Liver (tissue), 9 donors: ENCODE measurements around the gene WIF1. TPM values are rescaled to one million over a fixed set of nuclear protein-coding genes. Genes with fewer than 3 reads are reported as not detected.

Experiments
- DNase-seq: peaks from one replicate; pipeline ENCODE4 v3.0.0-alpha.2; 2017; ENCODE audit warnings: low spot score
- H3K27ac ChIP-seq, 2 donors: one replicate each; pipeline ENCODE4 v1.7.0; 2013; ENCODE audit warnings: inconsistent platforms in 2 of 2, low read length in 2 of 2, control low read depth in 1 of 2, low read depth in 1 of 2, mild to moderate bottlenecking in 1 of 2
- H3K27me3 ChIP-seq, 4 donors: one replicate each; pipeline versions ENCODE4 v1.6.1 to v1.7.0; 2013; ENCODE audit warnings: low read length in 3 of 4, inconsistent platforms in 1 of 4, mild to moderate bottlenecking in 1 of 4, moderate library complexity in 1 of 4; ENCODE audit not compliant: control insufficient read depth in 4 of 4, insufficient read depth in 4 of 4
- H3K36me3 ChIP-seq, 4 donors: one replicate each; pipeline versions ENCODE4 v1.6.1 to v1.7.0; 2013; ENCODE audit warnings: low read length in 3 of 4, mild to moderate bottlenecking in 3 of 4, low read depth in 1 of 4, moderate library complexity in 1 of 4; ENCODE audit not compliant: control insufficient read depth in 4 of 4, insufficient read depth in 3 of 4
- H3K4me1 ChIP-seq, 4 donors: one replicate each; pipeline versions ENCODE4 v1.6.1 to v1.7.0; 2013; ENCODE audit warnings: low read length in 3 of 4, mild to moderate bottlenecking in 3 of 4, moderate library complexity in 1 of 4; ENCODE audit not compliant: control insufficient read depth in 4 of 4, insufficient read depth in 4 of 4
- H3K4me3 ChIP-seq, 3 donors: one replicate each; pipeline versions ENCODE4 v1.6.1 to v1.7.0; 2013; ENCODE audit warnings: low read length in 3 of 3, control low read depth in 1 of 3, low read depth in 1 of 3, mild to moderate bottlenecking in 1 of 3
- H3K9ac ChIP-seq, 2 donors: one replicate each; pipeline ENCODE4 v1.7.0; 2013; ENCODE audit warnings: low read length in 2 of 2, mild to moderate bottlenecking in 2 of 2, moderate library complexity in 2 of 2, control low read depth in 1 of 2, low read depth in 1 of 2
- H3K9me3 ChIP-seq, 4 donors: one replicate each; pipeline versions ENCODE4 v1.6.1 to v1.7.0; 2013; ENCODE audit warnings: low read length in 3 of 4; ENCODE audit not compliant: control insufficient read depth in 4 of 4
- EGR1 ChIP-seq, 2 donors: IDR thresholded peaks; 2 replicates each; pipeline ENCODE4 v1.6.1; 2016 to 2018; ENCODE audit warnings: antibody characterized with exemption in 2 of 2, low read depth in 2 of 2
- FOXA1 ChIP-seq: IDR thresholded peaks from 2 replicates; pipeline ENCODE4 v1.6.1; 2016; ENCODE audit warnings: antibody characterized with exemption
- GABPA ChIP-seq, 2 donors: IDR thresholded peaks in 1 of 2; conservative IDR thresholded peaks in 1 of 2; 2 replicates each; pipeline ENCODE4 v1.6.1; 2016; ENCODE audit warnings: antibody characterized with exemption in 2 of 2, mild to moderate bottlenecking in 1 of 2, moderate library complexity in 1 of 2
- HNF4A ChIP-seq, 2 donors: conservative IDR thresholded peaks; 2 replicates each; pipeline ENCODE4 v1.6.1; 2016; ENCODE audit warnings: antibody characterized with exemption in 2 of 2, mild to moderate bottlenecking in 2 of 2
- HNF4G ChIP-seq: IDR thresholded peaks from 2 replicates; pipeline ENCODE4 v1.6.1; 2016; ENCODE audit warnings: antibody characterized with exemption
- JUND ChIP-seq, 2 donors: IDR thresholded peaks; 2 replicates each; pipeline ENCODE4 v1.6.1; 2016; ENCODE audit warnings: antibody characterized with exemption in 2 of 2
- NR2F2 ChIP-seq: IDR thresholded peaks from 2 replicates; pipeline ENCODE4 v1.6.1; 2016; ENCODE audit warnings: antibody characterized with exemption
- RAD21 ChIP-seq, 2 donors: IDR thresholded peaks; 2 replicates each; pipeline ENCODE4 v1.6.1; 2016; ENCODE audit warnings: antibody characterized with exemption in 2 of 2, mild to moderate bottlenecking in 2 of 2
- SP1 ChIP-seq: IDR thresholded peaks from 2 replicates; pipeline ENCODE4 v1.6.1; 2018; ENCODE audit warnings: antibody characterized with exemption, mild to moderate bottlenecking
- TAF1 ChIP-seq: conservative IDR thresholded peaks from 2 replicates; pipeline ENCODE4 v1.6.1; 2016; ENCODE audit warnings: antibody characterized with exemption, mild to moderate bottlenecking
- YY1 ChIP-seq: IDR thresholded peaks from 2 replicates; pipeline ENCODE4 v1.6.1; 2016; ENCODE audit warnings: antibody characterized with exemption, mild to moderate bottlenecking
- WGBS: extraction: QIAGEN DNeasy Blood & Tissue Kit; methylation state at CpG from one replicate; pipeline ENCODE4 v1.1.7; 2013; 5-methylcytosine and 5-hydroxymethylcytosine counted together
- polyA plus RNA-seq, 2 donors: library from polyadenylated mRNA; stranded (reverse) in 1 of 2; unstranded in 1 of 2; fragments of 200-250 nt in 1 of 2; fragments of >200 nt in 1 of 2; fragmentation: Nextera tagmentation in 1 of 2; extraction: Ambion mirVana in 1 of 2; gene quantifications; one replicate each; pipeline versions ENCODE4 v1.2.1 to v1.2.3, GENCODE V29; 2013 to 2015
- total RNA-seq, 2 donors: library from RNA; depleted of rRNA; stranded (reverse); fragments of >200 nt; gene quantifications; one replicate each; pipeline ENCODE4 v1.2.3, GENCODE V29; 2014
- TF ChIP-seq, protein P1 (sequence below): IDR thresholded peaks from 2 replicates; pipeline ENCODE4 v1.6.1; 2016; ENCODE audit warnings: antibody characterized with exemption
- TF ChIP-seq, protein P2 (sequence below): IDR thresholded peaks from 2 replicates; pipeline ENCODE4 v1.6.1; 2016; ENCODE audit warnings: antibody characterized with exemption
- TF ChIP-seq, protein P3 (sequence below): IDR thresholded peaks from 2 replicates; pipeline ENCODE4 v1.6.1; 2016; ENCODE audit warnings: antibody characterized with exemption, mild to moderate bottlenecking
- TF ChIP-seq, protein P4 (sequence below): fragments of 150-350 bp; IDR thresholded peaks from 2 replicates; pipeline ENCODE4 v1.5.1; 2017; ENCODE audit warnings: improper control_type of control experiment, low read depth, low read length; ENCODE audit not compliant: missing input control
- donor health status: healthy.
- donor health status: healthy.
- donor health status: healthy.
- donor health status: healthy.
- donor health status: healthy.

WIF1 gene
- total and polyA plus RNA-seq, 4 donors, result not detected

DNA sequence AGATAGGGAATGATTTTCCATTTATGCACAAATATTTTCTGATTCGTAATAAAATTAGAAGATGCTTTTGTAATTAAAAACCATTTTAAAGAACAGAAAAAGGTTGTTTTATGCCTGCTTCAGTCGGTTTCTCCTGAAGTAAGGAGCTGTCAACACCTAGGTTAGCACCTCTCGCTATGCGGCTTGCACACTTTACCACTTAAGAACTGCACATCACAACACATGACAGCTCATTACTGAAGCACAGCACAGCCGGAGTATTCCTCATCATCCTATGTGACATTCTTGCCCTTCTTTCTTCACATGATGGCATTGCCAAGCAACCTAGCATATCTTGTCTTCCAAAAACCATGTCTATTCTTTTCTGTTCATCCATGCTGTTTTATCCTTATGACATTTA lies 5.4 kb upstream of the WIF1 start (continued):
- TF ChIP-seq, protein P1, sequence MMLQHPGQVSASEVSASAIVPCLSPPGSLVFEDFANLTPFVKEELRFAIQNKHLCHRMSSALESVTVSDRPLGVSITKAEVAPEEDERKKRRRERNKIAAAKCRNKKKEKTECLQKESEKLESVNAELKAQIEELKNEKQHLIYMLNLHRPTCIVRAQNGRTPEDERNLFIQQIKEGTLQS, result no peak

DNA sequence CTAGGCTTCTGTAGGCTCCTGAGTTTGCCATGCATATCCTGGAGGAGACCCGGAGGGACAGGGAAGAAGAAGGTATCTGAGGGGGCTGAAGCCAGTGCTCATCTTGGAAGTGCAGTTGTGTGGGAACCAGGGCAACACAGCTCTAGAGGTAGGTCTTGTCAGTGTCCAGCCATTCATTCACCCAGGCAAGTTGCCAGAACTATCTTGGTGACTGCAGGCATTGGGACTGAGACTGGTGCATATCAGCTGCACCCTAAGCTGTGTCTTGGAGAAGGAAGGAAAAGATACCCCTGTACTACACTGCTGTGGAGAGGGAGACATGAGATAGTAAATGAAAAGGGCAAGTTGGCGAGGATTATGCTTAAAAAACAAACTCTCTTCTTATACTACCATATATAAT lies 4.9 kb upstream of the WIF1 start:
- WGBS, result 65% methylated on average over 2 of the region's 2 CpGs
- Histone ChIP-seq H3K4me3 (no peak overlapping the region), H3K4me1 (peaks cover 0 to 7% (median 3%) of the 10 kb centered on the region in 4 donors), H3K9ac (no peak overlapping the region), H3K9me3 (no peaks in the 10 kb centered on the region), H3K36me3 (no peaks in the 10 kb centered on the region), H3K27ac (no peak overlapping the region), H3K27me3 (peaks cover 0 to 15% (median 1%) of the 10 kb centered on the region in 4 donors)
- peak; percentile 77 for DNase-seq
- TF ChIP-seq, protein P2, sequence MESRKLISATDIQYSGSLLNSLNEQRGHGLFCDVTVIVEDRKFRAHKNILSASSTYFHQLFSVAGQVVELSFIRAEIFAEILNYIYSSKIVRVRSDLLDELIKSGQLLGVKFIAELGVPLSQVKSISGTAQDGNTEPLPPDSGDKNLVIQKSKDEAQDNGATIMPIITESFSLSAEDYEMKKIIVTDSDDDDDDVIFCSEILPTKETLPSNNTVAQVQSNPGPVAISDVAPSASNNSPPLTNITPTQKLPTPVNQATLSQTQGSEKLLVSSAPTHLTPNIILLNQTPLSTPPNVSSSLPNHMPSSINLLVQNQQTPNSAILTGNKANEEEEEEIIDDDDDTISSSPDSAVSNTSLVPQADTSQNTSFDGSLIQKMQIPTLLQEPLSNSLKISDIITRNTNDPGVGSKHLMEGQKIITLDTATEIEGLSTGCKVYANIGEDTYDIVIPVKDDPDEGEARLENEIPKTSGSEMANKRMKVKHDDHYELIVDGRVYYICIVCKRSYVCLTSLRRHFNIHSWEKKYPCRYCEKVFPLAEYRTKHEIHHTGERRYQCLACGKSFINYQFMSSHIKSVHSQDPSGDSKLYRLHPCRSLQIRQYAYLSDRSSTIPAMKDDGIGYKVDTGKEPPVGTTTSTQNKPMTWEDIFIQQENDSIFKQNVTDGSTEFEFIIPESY, result no peak
- TF ChIP-seq RAD21 (IDR thresholded peaks at IDR 0.05), result no peak
- TF ChIP-seq YY1, result no peak
- TF ChIP-seq, protein P3, sequence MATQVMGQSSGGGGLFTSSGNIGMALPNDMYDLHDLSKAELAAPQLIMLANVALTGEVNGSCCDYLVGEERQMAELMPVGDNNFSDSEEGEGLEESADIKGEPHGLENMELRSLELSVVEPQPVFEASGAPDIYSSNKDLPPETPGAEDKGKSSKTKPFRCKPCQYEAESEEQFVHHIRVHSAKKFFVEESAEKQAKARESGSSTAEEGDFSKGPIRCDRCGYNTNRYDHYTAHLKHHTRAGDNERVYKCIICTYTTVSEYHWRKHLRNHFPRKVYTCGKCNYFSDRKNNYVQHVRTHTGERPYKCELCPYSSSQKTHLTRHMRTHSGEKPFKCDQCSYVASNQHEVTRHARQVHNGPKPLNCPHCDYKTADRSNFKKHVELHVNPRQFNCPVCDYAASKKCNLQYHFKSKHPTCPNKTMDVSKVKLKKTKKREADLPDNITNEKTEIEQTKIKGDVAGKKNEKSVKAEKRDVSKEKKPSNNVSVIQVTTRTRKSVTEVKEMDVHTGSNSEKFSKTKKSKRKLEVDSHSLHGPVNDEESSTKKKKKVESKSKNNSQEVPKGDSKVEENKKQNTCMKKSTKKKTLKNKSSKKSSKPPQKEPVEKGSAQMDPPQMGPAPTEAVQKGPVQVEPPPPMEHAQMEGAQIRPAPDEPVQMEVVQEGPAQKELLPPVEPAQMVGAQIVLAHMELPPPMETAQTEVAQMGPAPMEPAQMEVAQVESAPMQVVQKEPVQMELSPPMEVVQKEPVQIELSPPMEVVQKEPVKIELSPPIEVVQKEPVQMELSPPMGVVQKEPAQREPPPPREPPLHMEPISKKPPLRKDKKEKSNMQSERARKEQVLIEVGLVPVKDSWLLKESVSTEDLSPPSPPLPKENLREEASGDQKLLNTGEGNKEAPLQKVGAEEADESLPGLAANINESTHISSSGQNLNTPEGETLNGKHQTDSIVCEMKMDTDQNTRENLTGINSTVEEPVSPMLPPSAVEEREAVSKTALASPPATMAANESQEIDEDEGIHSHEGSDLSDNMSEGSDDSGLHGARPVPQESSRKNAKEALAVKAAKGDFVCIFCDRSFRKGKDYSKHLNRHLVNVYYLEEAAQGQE, result no peak

DNA sequence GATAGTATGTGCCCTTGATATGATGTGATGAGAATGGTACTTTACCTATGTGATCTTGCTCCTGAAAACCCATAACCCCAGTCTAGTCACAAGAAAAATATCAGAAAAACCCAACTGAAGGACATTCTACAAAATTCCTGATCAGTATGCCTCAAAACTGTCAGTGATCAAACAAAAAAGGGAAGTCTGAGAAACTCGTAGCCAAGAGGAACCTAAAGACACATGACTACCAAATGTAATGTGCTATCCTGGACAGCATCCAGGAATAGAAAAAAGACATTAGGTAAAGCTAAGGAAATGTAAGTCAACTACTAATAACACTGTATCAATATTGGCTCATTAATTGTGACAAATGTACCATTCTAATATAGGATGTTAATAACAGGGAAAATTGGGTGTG lies 4.1 kb upstream of the WIF1 start:
- Histone ChIP-seq H3K27me3 (peaks cover 0 to 17% (median 3%) of the 10 kb centered on the region in 4 donors), H3K9me3 (no peaks in the 10 kb centered on the region), H3K36me3 (no peaks in the 10 kb centered on the region), H3K9ac (no peak overlapping the region), H3K4me3 (no peak overlapping the region), H3K4me1 (peaks cover 0 to 9% (median 3%) of the 10 kb centered on the region in 4 donors), H3K27ac (no peak overlapping the region)
- no peak for DNase-seq
- TF ChIP-seq SP1 (no peak), YY1 (no peak), TAF1 (no peak), HNF4A (conservative IDR thresholded peaks at IDR 0.05) (no peak), RAD21 (IDR thresholded peaks at IDR 0.05) (no peak), FOXA1 (no peak), GABPA (IDR thresholded peaks at IDR 0.05 in 1 of 2, conservative IDR thresholded peaks at IDR 0.05 in 1 of 2) (no peak), NR2F2 (no peak), EGR1 (IDR thresholded peaks at IDR 0.05; ENCODE audit: low read depth in 2 of 2) (no peak), JUND (IDR thresholded peaks at IDR 0.05) (no peak), HNF4G (no peak)
- TF ChIP-seq, protein P3, result no peak
- TF ChIP-seq, protein P2, result no peak
- TF ChIP-seq, protein P1, result no peak
- TF ChIP-seq, protein P4, sequence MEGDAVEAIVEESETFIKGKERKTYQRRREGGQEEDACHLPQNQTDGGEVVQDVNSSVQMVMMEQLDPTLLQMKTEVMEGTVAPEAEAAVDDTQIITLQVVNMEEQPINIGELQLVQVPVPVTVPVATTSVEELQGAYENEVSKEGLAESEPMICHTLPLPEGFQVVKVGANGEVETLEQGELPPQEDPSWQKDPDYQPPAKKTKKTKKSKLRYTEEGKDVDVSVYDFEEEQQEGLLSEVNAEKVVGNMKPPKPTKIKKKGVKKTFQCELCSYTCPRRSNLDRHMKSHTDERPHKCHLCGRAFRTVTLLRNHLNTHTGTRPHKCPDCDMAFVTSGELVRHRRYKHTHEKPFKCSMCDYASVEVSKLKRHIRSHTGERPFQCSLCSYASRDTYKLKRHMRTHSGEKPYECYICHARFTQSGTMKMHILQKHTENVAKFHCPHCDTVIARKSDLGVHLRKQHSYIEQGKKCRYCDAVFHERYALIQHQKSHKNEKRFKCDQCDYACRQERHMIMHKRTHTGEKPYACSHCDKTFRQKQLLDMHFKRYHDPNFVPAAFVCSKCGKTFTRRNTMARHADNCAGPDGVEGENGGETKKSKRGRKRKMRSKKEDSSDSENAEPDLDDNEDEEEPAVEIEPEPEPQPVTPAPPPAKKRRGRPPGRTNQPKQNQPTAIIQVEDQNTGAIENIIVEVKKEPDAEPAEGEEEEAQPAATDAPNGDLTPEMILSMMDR, result no peak
- 49% methylated on average over 1 of the region's 1 CpG for WGBS
